ENCODE data around the gene XPO4. TPM values are rescaled to one million over a fixed set of nuclear protein-coding genes. Genes with fewer than 3 reads are reported as not detected.

Gene XPO4
- total and polyA plus RNA-seq, 2 of the 8 experiments (the other 6 are each of a cell fraction or from before 2014, with no cell fraction given): 11.9 to 33.3 TPM

DNA sequence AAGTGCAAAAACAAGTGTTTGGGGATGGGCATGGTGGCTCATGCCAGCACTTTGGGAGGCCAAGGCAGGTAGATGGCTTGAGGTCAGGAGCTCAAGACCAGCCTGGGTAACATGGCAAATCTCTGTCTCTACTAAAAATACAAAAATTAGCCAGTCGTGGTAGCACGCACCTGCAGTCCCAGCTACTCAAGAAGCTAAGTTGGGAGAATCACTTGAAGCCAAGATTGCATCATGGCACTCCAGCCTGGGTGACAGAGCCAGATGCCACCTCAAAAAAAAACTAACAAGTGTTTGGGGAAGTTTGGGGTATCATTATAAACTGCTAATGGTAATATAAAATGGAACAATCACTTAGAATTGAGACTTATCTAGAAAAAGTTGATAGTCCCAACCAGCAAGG is 24.6 kb downstream of the XPO4 start:
- H3K9me3 ChIP-seq (ENCODE audit: insufficient read depth in 2 of 2, low read depth in 1 of 2, low read length in 1 of 2): no peaks in the 10 kb centered on the region
- H2BK5ac ChIP-seq (ENCODE audit: low read depth, low read length): no peak overlapping the region
- H3K23ac ChIP-seq (ENCODE audit: insufficient read length): no peak overlapping the region
- no peak overlapping the region for H2AK5ac ChIP-seq (ENCODE audit: low read depth, low read length)
- peaks cover 4% of the 10 kb centered on the region in 2 experiments for H4K20me1 ChIP-seq (replicated peaks in 1 of 2; ENCODE audit: control insufficient read depth in 1 of 2, insufficient read depth in 2 of 2, low read length in 2 of 2)
- H3K27ac ChIP-seq (ENCODE audit: low read depth, low read length): no peak overlapping the region
- no peaks in the 10 kb centered on the region for H3K23me2 ChIP-seq (ENCODE audit: low read depth, low read length)
- H2AFZ ChIP-seq (ENCODE audit: low read length): no peak overlapping the region
- no peak overlapping the region for H2BK20ac ChIP-seq (ENCODE audit: low read length)
- H4K91ac ChIP-seq (replicated peaks; ENCODE audit: insufficient read length, low read length): no peak overlapping the region
- H3K4me3 ChIP-seq (ENCODE audit: extremely low read depth in 1 of 4, insufficient read depth in 2 of 4, low read depth in 3 of 4, low read length in 4 of 4): no peak overlapping the region
- no peak overlapping the region for H4K5ac ChIP-seq (ENCODE audit: insufficient read length, low read depth, low read length)
- H4K8ac ChIP-seq (ENCODE audit: extremely low read depth, insufficient read depth, low read length): no peak overlapping the region
- no peak overlapping the region for H3K56ac ChIP-seq (replicated peaks; ENCODE audit: insufficient read length, low read depth, low read length)
- no peak overlapping the region for H2BK120ac ChIP-seq (replicated peaks; ENCODE audit: low read depth, low read length)
- 100% methylated on average over 2 of the region's 2 CpGs; no CpG with 5 or more reads in 1 of the 2 experiments for WGBS, 2 experiments (ENCODE audit: extremely low coverage in 1 of 2, insufficient coverage in 1 of 2, insufficient read length in 1 of 2, insufficient replicate concordance in 2 of 2, low coverage in 1 of 2, low lambda C conversion rate in 2 of 2, missing lambda C conversion rate in 1 of 2)
- no peak overlapping the region for H3K14ac ChIP-seq (ENCODE audit: insufficient read length)
- CTCF ChIA-PET (ENCODE audit: partially characterized antibody): interaction anchor here (0.7 to 1.0 kb wide), 2 partner anchors 10 to 27 kb away, joined by 3 read pairs; no protein-coding TSS in a partner anchor
- DNase-seq (ENCODE audit: low read depth in 1 of 2, low spot score in 2 of 2) (no peak), FAIRE-seq (no peak)
- peaks cover 7% of the 10 kb centered on the region; the same call in 1 of the 2 replicates for H3K79me1 ChIP-seq (ENCODE audit: low read depth, low read length)
- peaks cover 6 to 97% of the 10 kb centered on the region in 2 experiments for H3K79me2 ChIP-seq (ENCODE audit: control insufficient read depth in 1 of 2, insufficient read depth in 2 of 2, low read length in 2 of 2)
- no peaks in the 10 kb centered on the region for H3K36me3 ChIP-seq (ENCODE audit: control insufficient read depth in 2 of 4, insufficient read depth in 4 of 4, low read length in 3 of 4)
- H3K4me2 ChIP-seq (ENCODE audit: insufficient read depth in 1 of 2, low read depth in 2 of 2, low read length in 2 of 2): no peak overlapping the region
- no peak overlapping the region for H2BK15ac ChIP-seq (ENCODE audit: low read length)
- no peaks in the 10 kb centered on the region for H3K27me3 ChIP-seq (replicated peaks in 1 of 4; ENCODE audit: control insufficient read depth in 3 of 4, extremely low read depth in 1 of 4, insufficient read depth in 3 of 4, low read length in 3 of 4)
- peaks cover 0 to 8% (median 3%) of the 10 kb centered on the region in 4 experiments; a peak in 5 of 7 replicates for H3K4me1 ChIP-seq (replicated peaks in 1 of 4; ENCODE audit: control insufficient read depth in 3 of 4, insufficient read depth in 4 of 4, low read length in 3 of 4)
- no peak overlapping the region for H3K18ac ChIP-seq (ENCODE audit: extremely low read depth, low read length)
- no peak overlapping the region for H3K9ac ChIP-seq (replicated peaks in 1 of 4; ENCODE audit: extremely low read depth in 1 of 4, low read depth in 3 of 4, low read length in 3 of 4)
- H3K4ac ChIP-seq (replicated peaks; ENCODE audit: insufficient read length, low read depth, low read length): no peak overlapping the region
- H2BK12ac ChIP-seq (ENCODE audit: low read depth, low read length): no peak overlapping the region
- POLR2A ChIA-PET (ENCODE audit: partially characterized antibody): interaction anchor here (0.5 to 1.7 kb wide), 2 partner anchors 105 to 1142 kb away, joined by 3 read pairs; partner anchors contain the start of gene EEF1AKMT1
- TF ChIP-seq POLR2A (IDR thresholded peaks at IDR 0.05; ENCODE audit: control extremely low read depth in 1 of 2, low read depth in 2 of 2, low read length in 2 of 2) (no peak), SRF (IDR thresholded peaks at IDR 0.05; ENCODE audit: low read depth, low read length) (no peak), GTF2F1 (IDR thresholded peaks at IDR 0.05; ENCODE audit: borderline replicate concordance, low read depth, low read length) (no peak), MAFK (IDR thresholded peaks at IDR 0.05; ENCODE audit: low read depth, low read length) (no peak), CBX5 (IDR thresholded peaks at IDR 0.05; ENCODE audit: low read depth, low read length) (no peak), RBBP5 (IDR thresholded peaks at IDR 0.05; ENCODE audit: borderline replicate concordance, low read depth, low read length) (no peak), EP300 (IDR thresholded peaks at IDR 0.05; ENCODE audit: borderline replicate concordance in 1 of 2, low read depth in 2 of 2, low read length in 2 of 2) (no peak), SIN3A (conservative IDR thresholded peaks at IDR 0.05 in 1 of 2, IDR thresholded peaks at IDR 0.05 in 1 of 2; ENCODE audit: low read depth in 1 of 2, low read length in 2 of 2) (no peak), TCF12 (IDR thresholded peaks at IDR 0.05; ENCODE audit: low read depth, low read length) (no peak), JUND (IDR thresholded peaks at IDR 0.05; ENCODE audit: low read length) (no peak), SP4 (IDR thresholded peaks at IDR 0.05; ENCODE audit: low read length) (no peak), SAP30 (IDR thresholded peaks at IDR 0.05; ENCODE audit: insufficient read depth, insufficient replicate concordance, low read length) (no peak), EZH2 (IDR thresholded peaks at IDR 0.05; ENCODE audit: low read depth, low read length, severe bottlenecking) (no peak)
